Fibroblast of skin of back (primary cell): Measurements from ENCODE around the gene SNN. TPM values are rescaled to one million over a fixed set of nuclear protein-coding genes. Genes with fewer than 3 reads are reported as not detected.

Experiments used
- DNase-seq: peaks from one replicate; pipeline ENCODE4 v3.0.0-alpha.2; 2013
- polyA plus RNA-seq, 2 experiments: library from polyadenylated mRNA; unstranded; fragments of 120-200 nt; gene quantifications; one replicate each; pipeline ENCODE4 v1.2.1, GENCODE V29; 2013; ENCODE audit not compliant: insufficient read length in 2 of 2

The SNN gene
- polyA plus RNA-seq (2013, experiment 1 of 2; ENCODE audit: insufficient read length): 5.9 TPM
- polyA plus RNA-seq (2013, experiment 2 of 2; ENCODE audit: insufficient read length): 5.7 TPM

DNA sequence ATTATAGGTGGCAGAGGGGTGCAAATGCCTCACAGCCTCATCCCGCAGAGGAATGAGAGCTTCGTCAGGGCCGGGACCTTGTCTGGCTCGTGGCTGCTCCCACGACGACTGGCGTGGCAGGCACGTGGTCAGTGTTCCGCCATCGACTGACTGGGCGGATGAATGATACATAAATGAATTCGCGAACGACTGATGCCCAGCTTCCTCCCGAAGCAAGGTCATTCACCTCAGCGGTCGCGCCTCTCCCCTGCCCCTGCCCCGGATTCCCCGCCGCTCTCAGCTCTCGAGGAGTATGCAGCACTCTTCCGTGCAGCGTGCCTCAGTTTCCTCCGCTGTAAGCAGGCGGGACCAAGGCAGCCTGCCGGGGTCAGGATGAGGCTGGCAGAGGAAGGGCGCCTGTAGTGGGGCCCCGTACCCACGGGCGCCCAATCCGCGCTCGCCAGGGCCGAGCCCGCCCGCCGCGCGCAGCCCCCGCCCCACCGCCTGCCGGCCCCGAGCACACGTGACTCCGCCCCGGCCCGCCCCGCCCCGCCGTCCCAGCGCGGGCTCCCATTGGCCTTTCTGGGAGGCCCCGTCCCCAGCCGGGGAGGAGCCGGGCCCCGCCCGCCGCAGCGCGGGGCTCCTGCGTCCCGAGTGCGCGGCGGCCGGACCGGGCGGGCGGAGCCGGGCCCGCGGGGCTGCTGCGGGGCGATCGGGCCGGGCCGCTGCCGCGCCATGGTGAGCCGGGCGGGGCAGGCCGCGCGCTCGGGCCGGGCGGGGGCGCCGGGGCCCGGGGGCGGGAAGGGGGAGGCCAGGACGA lies at the start of gene SNN:
SNN (plus strand) TSS at position 632 of the 799 bp plus-strand sequence. CDS start 7,605 bp downstream, outside the sequence.
- peak; percentile 88 for DNase-seq

- DNase-seq: no peak
These were observed 48.9 kb upstream of the SNN start for GRCh38 chr16:11619327-11619851.

GRCh38 chr16:11620243-11621003 lies 47.8 kb upstream of the SNN start:
- no peak for DNase-seq

DNA sequence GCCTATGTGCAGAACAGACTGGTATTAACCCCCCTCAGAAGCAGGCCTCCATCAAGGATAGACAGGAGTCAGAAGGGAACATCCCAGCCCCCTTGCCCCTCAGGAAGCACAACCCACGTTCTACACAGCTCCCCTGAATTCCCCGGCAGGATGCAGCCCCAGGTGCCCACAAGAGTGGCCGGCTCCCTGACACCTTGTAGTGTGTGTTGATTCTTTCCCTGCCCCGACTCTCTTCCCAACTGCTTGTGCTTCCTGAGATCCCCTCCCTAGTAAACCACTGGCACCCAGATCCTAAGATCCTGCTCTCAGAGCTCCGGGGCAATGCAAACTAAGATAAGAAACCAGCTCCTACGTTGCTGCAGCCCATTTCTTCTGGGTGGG lies 46.7 kb upstream of the SNN start:
- no peak for DNase-seq

- DNase-seq: no peak
These were observed 46.2 kb upstream of the SNN start for GRCh38 chr16:11621920-11622651.

DNA sequence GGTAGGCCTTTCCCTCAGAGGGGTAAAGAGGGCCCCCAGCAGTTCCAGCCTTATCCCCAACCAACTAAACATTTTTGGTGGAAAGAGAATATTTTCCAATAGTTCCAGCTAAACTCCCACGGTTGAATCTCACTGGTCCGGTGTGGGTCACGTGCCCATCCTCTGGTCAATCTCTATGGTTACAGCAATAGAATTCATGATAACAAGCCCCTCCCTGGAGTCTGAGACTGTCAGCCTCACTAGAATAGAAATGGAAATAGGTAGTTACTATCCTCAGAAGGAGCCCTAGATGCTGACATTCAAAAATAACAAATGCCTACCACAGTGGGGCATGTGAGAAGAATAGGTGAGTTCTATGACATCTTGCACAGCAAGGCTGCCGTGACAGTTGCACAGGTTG lies 44.0 kb upstream of the SNN start:
- DNase-seq: no peak

- no peak for DNase-seq
These were observed 43.3 kb upstream of the SNN start for GRCh38 chr16:11624636-11625607.

DNA sequence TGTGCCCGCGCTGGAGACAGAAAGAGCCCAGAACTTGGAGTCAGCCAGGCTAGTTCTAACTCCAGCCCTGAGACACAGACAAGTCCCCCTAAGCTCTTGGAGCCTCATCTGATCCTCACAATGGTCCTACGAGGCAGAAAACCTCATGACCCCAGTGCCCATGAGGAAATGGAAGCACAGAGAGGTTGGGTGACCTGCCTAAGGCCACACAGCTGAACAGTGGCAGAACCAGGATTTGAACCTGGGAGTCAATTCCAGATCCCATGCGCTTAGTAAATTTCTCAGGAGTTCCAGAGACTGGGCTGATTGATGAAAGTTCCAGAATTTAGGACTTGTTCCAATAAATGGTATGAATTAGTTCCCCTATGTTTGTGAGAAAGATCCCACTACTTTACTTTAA lies 42.5 kb upstream of the SNN start:
- no peak for DNase-seq

GRCh38 chr16:11626657-11627291 lies 41.5 kb upstream of the SNN start:
- no peak for DNase-seq

DNA sequence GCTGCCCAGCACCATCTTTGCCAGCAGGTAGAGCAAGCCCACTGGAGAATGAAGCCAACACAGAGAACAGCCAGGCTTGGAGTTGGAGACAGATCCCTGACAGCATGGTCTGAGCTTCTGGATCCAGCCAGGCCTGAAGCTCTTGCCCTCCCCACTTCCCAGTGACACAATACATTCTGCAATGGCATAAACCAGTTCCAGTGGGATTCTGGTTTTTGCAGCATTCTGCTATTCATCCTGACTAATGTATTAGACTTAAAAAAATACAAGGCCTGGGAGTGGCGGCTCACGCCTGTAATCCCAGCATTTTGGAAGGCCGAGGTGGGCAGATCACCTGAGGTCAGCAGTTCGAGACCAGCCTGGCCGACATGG lies 41.0 kb upstream of the SNN start:
- DNase-seq: no peak

- DNase-seq: peak; percentile 22
These were observed 40.3 kb upstream of the SNN start for GRCh38 chr16:11627822-11628457.

DNA sequence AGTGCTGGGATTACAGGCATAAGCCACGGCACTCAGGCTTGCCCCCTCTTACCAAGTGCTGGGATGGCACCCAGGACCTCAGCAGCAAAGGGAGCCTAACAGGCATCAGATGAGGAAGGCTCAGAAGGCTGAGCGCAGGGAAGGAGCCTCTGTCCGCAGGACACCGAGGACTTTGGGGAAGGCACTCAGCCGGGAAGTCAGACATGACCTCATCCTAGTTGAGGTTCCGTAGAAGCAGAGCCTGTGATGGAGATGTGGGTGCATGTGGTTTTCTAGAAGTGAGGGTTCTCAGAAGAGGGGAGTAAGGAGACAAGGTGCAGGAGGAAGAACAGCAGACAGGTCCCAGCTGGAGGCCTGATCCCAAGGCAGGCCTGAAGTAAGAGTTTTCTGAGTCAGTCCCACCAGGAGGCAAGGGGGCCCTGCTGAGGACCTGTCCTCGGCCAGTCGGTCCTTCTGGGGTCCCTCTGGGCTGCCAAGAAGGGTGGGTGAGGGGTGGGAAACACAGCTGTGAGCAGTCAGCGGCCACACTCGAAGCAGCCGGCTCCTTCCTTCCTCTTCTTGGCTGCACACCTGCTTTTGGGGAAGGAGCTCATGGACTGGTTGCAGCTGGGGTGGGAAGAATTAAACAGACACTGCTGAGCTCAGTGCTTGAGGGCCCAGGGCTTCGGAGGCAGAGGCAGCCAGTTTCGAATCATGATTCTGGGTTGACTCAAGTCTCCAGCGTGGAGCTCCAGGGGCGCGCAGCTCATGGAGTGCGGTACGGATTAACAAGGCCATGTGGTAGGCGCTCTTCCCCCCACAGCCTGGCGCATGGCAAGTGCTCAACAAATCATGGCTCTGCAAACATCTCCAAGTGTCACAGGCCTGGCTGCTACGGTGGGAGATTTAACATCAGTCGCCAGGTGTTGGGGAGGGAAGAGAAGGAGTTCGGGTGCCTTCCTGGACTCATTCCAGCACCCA lies 38.9 kb upstream of the SNN start:
- no peak for DNase-seq

DNA sequence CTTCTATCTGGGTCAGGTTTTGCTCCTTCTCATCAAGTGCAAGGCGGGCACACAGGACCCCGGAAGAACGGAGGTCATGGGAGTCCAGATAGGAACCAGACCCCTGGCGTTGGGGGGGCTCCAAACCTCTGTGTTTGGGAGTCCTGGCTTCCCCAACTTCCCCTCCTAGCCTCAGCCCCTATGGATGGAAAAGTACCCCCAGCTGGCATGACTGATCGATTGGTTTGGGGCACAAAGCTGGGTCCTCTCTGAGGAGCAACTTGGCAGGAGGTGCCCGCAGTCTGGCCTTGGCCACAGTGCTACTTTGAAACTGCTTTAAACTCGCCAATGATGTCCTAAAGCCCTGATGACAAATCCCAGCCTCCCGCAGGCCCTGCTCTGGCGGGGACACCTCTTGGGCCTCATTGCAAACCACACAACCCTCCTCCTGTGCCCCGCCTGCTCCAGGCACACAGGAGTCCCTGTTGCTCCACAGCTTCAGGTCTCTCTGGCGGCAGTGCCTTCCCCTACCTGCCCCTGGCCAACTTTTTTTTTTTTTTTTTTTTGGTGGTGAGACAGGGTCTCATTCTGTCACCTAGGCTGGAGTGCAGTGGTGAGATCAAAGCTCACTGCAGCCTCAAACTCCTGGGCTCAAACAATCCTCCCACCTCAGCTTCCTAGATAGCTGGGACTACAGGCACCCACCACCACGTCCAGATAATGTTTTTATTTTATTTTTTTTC lies 38.0 kb upstream of the SNN start:
- DNase-seq: no peak

- no peak for DNase-seq
These were observed 37.5 kb upstream of the SNN start for GRCh38 chr16:11630768-11631056.

- no peak for DNase-seq
These were observed 37.0 kb upstream of the SNN start for GRCh38 chr16:11631214-11631613.

DNA sequence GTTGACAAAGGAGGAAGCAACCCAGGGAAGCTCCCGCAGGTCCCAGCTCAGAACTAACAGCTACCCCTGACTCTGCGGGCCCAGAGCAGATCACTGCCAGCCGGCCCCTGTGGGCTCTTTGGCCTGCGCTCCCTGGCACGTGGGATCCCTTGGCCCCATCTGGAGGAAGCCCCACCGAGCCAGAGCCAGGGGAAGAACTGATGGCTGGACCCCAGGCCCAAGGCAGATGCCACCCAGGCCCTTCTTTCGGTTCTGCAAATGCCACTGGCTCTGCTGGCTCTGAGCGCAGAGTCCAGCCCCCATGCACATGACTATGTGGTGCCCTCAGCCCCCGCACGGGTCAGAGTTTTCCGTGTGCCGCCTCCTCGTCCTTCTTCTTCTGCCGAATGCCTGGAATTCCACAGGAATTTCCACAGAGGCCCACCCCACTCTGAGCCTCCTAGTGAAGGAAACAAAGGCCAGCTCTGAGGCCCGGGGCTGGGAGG lies 35.8 kb upstream of the SNN start:
- DNase-seq: peak; percentile 61

GRCh38 chr16:11633113-11633512 lies 35.1 kb upstream of the SNN start:
- DNase-seq: no peak

DNA sequence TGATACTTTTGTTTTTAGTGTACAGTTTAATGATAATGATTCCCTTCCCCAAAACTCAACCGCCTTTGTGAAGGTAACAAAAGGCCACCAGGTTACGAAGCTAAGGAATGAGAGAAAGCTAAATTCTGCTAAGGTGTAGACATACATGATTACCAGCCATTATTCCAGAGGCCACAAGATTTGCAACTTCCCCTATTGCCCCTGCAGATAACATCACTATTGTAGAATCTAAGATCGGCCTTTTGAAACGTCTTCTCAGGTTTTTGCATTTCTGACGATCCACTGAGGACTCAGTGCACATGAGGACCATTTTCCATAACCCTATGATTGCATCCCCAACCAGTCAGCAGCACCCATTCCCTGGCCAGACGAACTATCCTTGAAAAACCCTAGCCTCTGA lies 33.9 kb upstream of the SNN start:
- DNase-seq: no peak

DNA sequence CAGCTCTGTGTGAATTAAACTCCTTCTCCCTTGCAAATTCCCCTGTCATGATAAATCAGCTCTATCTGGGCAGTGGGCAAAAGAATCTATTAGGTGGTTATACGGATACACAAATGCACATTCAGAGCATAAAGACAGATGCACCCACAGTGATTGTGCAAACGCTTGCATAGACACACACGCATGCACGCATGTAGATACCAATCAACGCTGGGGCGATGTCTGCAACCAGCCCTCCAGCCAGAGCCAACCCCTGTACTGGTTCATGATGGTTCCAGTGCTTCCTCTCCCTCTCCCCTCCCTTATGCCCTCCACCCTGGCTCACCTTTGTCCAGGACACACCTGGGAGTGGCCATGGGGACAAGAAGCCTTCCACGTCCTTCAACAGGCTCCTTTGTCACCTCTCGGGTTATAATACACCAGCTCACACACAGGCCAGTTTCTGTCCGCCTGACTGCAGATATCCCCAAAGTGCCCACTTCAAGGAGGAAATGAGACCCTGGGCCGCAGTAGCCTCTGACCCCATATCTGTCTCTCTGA lies 33.1 kb upstream of the SNN start:
- DNase-seq: no peak
